Measurements from ENCODE around the gene CHAD. TPM values are rescaled to one million over a fixed set of nuclear protein-coding genes. Genes with fewer than 3 reads are reported as not detected.
"Not testable (repeated sequence)": the region's sequence is repeated elsewhere in the genome, so short reads cannot be mapped to it uniquely, and the experiment has no call there.

The CHAD gene
- total and polyA plus RNA-seq, 3 donors from 2014 or later = 0.79 to 2.9 (median 0.81) TPM

DNA sequence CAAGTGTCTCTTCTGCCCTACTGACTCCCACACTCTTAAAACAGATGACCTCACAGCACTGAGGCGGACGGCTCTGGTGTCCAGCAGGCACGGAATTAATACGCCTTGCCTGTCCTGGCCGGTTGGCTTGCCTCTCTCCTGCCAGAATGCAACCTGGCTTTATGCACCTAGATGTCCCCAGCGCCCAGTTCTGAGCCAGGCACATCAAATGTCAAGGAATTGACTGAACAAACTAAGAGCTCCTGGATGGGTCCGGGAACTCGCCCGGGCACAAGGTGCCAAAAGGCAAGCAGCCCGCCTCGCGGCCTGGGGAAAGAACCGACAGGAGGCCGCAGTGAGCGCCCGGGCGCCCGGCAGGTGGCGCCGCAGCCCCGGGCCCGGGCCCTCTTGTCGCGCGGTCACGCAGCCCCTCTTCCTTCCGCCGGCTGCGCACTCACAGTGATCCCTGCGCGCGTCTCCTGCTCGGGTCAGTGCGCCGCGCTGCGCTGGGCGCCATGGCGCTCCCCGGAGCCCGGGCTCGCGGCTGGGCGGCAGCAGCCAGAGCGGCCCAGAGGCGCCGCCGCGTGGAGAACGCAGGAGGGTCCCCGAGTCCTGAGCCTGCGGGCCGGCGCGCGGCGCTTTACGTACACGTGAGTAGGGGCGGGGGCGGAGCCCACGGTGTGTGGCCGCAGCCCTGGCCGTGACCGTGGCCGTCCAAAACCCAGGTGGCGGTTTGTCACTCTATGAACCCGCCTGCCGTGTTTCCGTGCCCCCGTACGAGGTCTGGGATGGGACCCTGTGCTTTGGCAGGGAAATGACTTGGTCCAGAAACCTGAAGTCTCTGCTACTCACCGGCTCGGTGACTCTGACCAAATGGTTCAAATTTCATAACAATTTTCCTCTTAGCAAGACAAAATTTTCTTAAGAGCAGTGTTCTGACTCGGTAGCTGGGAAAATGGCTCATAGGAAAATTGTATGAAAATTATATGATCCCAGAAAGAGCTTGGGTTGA lies 10.0 kb upstream of the CHAD start, which contains the start of gene RSAD1:
Gene RSAD1 (plus strand): TSS at position 470 of the 991 bp plus-strand sequence. CDS start 25 bp downstream, at position 495.
- Histone ChIP-seq H3K9me3 (no peaks in the 10 kb centered on the region), H3K4me1 (peaks cover 22% of the 10 kb centered on the region), H3K36me3 (ENCODE audit: low read depth, missing control alignments) (no peaks in the 10 kb centered on the region), H3K4me3 (peak within 1 kb of the TSS; percentile 78 to 79), H3K27me3 (no peaks in the 10 kb centered on the region), H3K27ac (peak within 1 kb of the TSS; percentile 85 to 93)
- intact Hi-C loops (cut with DNase I; ENCODE audit: low total_unique reads) = loop anchor here (10.0 kb wide), 1 partner anchor 104 kb away; the partner anchor contains the start of genes EME1 and MRPL27
- DNase-seq = peak; percentile 90
- TF ChIP-seq, protein P1, sequence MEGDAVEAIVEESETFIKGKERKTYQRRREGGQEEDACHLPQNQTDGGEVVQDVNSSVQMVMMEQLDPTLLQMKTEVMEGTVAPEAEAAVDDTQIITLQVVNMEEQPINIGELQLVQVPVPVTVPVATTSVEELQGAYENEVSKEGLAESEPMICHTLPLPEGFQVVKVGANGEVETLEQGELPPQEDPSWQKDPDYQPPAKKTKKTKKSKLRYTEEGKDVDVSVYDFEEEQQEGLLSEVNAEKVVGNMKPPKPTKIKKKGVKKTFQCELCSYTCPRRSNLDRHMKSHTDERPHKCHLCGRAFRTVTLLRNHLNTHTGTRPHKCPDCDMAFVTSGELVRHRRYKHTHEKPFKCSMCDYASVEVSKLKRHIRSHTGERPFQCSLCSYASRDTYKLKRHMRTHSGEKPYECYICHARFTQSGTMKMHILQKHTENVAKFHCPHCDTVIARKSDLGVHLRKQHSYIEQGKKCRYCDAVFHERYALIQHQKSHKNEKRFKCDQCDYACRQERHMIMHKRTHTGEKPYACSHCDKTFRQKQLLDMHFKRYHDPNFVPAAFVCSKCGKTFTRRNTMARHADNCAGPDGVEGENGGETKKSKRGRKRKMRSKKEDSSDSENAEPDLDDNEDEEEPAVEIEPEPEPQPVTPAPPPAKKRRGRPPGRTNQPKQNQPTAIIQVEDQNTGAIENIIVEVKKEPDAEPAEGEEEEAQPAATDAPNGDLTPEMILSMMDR (IDR thresholded peaks at IDR 0.05) = peak; percentile 85 to 95 (median 91)
- no peak for TF ChIP-seq POLR2A (IDR thresholded peaks at IDR 0.05)
- WGBS, 2 donors = 0 to 1% methylated on average over 32 to 61 of the region's 75 CpGs

DNA sequence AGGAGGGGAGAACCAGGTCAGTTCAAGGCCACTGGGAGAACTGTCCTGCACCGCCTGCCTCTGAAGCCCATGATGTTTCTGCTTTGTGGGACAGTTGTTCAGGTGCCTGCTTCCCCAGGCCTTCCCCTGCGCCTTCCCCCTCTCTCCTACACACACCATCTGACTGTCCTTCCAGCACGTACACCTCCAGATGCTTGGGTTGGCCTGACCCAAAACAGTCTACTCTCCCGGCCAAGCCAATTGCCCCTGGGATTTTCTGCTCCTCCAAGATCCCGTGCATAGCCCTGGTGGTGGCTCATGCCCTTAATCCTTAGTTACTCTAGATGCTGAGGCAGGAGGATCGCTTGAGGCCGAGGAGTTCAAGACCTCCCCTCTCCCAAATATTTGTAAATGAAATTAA lies 9.3 kb upstream of the CHAD start:
- H3K27ac ChIP-seq = peak overlapping the region; percentile 85 to 93
- DNase-seq = peak; percentile 48
- no peaks in the 10 kb centered on the region for H3K36me3 ChIP-seq (ENCODE audit: low read depth, missing control alignments)
- peak overlapping the region; percentile 78 to 79 for H3K4me3 ChIP-seq
- WGBS, 2 donors = 30 to 49% methylated on average over 6 to 7 of the region's 7 CpGs
- peaks cover 22% of the 10 kb centered on the region for H3K4me1 ChIP-seq
- H3K9me3 ChIP-seq = no peaks in the 10 kb centered on the region
- intact Hi-C loops (cut with DNase I; ENCODE audit: low total_unique reads) = loop anchor here (10.0 kb wide), 1 partner anchor 103 kb away; the partner anchor contains the start of genes EME1 and MRPL27
- TF ChIP-seq POLR2A (IDR thresholded peaks at IDR 0.05) = no peak
- TF ChIP-seq, protein P1 (IDR thresholded peaks at IDR 0.05) = peak in 1 of 3 experiments; percentile 12
- H3K27me3 ChIP-seq = no peaks in the 10 kb centered on the region

DNA sequence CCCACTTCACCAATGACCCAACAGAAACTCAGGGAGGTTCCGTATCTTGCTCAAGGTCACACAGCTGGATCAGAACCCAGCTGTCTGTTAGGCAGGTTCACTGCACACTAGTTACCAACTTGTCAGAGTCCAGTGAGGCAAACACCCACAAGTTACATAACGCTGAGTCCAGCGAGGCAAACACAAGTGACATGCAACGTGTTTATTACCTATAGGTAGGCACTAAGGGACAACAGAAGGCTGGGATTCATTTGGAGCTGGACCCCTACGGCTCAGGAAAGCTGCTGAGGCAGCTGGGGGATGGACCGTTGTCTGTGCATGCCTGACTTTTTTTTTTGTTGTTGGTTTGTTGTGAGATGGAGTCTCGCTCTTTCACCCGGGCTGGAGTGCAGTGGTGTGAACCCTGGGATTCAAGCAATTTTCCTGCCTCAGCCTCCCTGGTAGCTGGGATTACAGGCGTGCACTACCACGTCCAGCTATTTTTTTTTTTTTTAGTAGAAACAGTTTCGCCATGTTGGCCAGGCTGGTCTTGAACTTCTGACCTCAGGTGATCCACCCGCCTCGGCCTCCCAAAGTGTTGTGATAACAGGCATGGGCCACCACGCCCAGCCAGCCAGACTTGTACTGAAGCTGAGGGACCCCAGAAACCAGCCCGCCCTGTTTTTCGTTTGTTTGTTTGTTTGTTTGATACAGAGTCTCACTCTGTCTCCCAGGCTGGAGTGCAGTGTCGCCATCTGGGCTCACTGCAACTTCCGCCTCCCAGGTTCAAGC lies 8.1 kb upstream of the CHAD start:
- no peak overlapping the region for H3K4me3 ChIP-seq
- no peaks in the 10 kb centered on the region for H3K27me3 ChIP-seq
- no peaks in the 10 kb centered on the region for H3K9me3 ChIP-seq
- peaks cover 17% of the 10 kb centered on the region for H3K4me1 ChIP-seq
- WGBS, 2 donors = 68 to 75% methylated on average over 18 of the region's 18 CpGs
- intact Hi-C loops (cut with DNase I; ENCODE audit: low total_unique reads) = loop anchor here (10.0 kb wide), 1 partner anchor 102 kb away; the partner anchor contains the start of genes EME1 and MRPL27
- no peaks in the 10 kb centered on the region for H3K36me3 ChIP-seq (ENCODE audit: low read depth, missing control alignments)
- DNase-seq = no peak
- H3K27ac ChIP-seq = no peak overlapping the region
- TF ChIP-seq, protein P1 (IDR thresholded peaks at IDR 0.05) = no peak
- no peak for TF ChIP-seq POLR2A (IDR thresholded peaks at IDR 0.05)

DNA sequence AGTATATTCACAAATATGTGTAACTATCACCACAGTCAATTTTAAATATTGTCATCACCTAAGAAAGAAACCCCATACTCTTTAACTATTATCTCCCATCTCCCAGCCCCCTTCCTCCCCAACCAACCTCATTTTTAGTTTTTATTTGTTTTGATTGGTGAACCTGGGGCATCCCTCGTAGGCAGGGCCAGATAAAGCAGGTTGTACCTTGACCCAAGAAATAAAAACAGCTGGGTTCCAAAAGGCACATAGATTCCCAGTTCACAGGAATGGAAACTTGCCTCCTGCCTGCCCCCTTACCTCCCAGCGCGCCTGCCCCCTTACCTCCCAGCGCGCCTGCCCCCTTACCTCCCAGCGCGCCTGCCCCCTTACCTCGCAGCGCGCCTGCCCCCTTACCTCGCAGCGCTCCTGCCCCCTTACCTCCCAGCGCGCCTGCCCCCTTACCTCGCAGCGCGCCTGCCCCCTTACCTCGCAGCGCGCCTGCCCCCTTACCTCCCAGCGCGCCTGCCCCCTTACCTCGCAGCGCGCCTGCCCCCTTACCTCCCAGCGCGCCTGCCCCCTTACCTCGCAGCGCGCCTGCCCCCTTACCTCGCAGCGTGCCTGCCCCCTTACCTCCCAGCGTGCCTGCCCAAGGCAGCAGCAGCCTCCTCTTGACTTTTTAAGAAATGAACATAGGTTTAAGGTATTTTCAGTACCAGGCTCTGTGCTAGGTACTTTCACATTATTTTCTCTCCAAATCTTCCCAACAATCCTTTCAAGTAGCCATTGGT lies 7.3 kb upstream of the CHAD start:
- 35 to 39% methylated on average over 15 to 28 of the region's 33 CpGs for WGBS, 2 donors
- peaks cover 25% of the 10 kb centered on the region for H3K4me1 ChIP-seq
- H3K36me3 ChIP-seq (ENCODE audit: low read depth, missing control alignments); H3K4me3 ChIP-seq; DNase-seq; H3K9me3 ChIP-seq; H3K27me3 ChIP-seq; H3K27ac ChIP-seq: not testable (repeated sequence)
- intact Hi-C loops (cut with DNase I; ENCODE audit: low total_unique reads) = loop anchor here (10.0 kb wide), 1 partner anchor 101 kb away; the partner anchor contains the start of genes EME1 and MRPL27

Data from testis (tissue), 3 donors.